ENCODE data around the gene FAM120A.

GRCh38 chr9:93577078-93577974, 125.8 kb downstream of the FAM120A start:
- TF ChIP-seq CTCF (IDR thresholded peaks at IDR 0.05), result no peak
- no peak for TF ChIP-seq POLR2A (IDR thresholded peaks at IDR 0.05)
